Astrocyte of the hippocampus (primary cell): ENCODE measurements around the gene PDZD7.

ENCODE experiments used
- DNase-seq: peaks from one replicate; pipeline ENCODE4 v3.0.0; 2011; ENCODE audit warnings: low read depth, low spot score

Gene PDZD7

GRCh38 chr10:101003639-101004206 is 27.2 kb downstream of the PDZD7 start:
- no peak for DNase-seq

- DNase-seq, result no peak
These were observed 28.5 kb downstream of the PDZD7 start for GRCh38 chr10:101002456-101002855.

GRCh38 chr10:101001659-101002035 is 29.3 kb downstream of the PDZD7 start:
- DNase-seq, result no peak

GRCh38 chr10:101000915-101001658 is 29.8 kb downstream of the PDZD7 start:
- DNase-seq, result peak; percentile 89

GRCh38 chr10:101000127-101000914 is 30.6 kb downstream of the PDZD7 start:
- peak; percentile 63 for DNase-seq

- no peak for DNase-seq
These were observed 31.2 kb downstream of the PDZD7 start, which contains the start of gene LZTS2 for GRCh38 chr10:100999742-101000126. Gene LZTS2, plus strand, starts transcription at chr10:100999808. Its CDS starts 2,731 bp downstream, at chr10:101002539.

- DNase-seq, result peak; percentile 91
These were observed 31.8 kb downstream of the PDZD7 start for GRCh38 chr10:100998991-100999741.

- DNase-seq, result peak; percentile 91
These were observed 32.5 kb downstream of the PDZD7 start for GRCh38 chr10:100998183-100998990.

GRCh38 chr10:100997360-100998182 is 33.4 kb downstream of the PDZD7 start:
- DNase-seq, result peak; percentile 91

- peak; percentile 62 for DNase-seq
These were observed 34.1 kb downstream of the PDZD7 start for GRCh38 chr10:100996678-100997359.

- DNase-seq, result no peak
These were observed 35.7 kb downstream of the PDZD7 start for GRCh38 chr10:100995181-100995580.

- DNase-seq, result peak; percentile 63
These were observed 36.8 kb downstream of the PDZD7 start for GRCh38 chr10:100993986-100994708.

- DNase-seq, result no peak
These were observed 41.8 kb downstream of the PDZD7 start for GRCh38 chr10:100989088-100989487.

- no peak for DNase-seq
These were observed 42.8 kb downstream of the PDZD7 start for GRCh38 chr10:100988166-100988565.

- DNase-seq, result no peak
These were observed 43.3 kb downstream of the PDZD7 start for GRCh38 chr10:100987685-100988049.

GRCh38 chr10:100986952-100987684 is 43.8 kb downstream of the PDZD7 start, which contains the start of the genes MRPL43 and TWNK:
Gene MRPL43, minus strand, starts transcription at chr10:100987497. Its CDS starts 54 bp downstream, at chr10:100987443.
Gene TWNK, plus strand, starts transcription at chr10:100987543. Its CDS starts 668 bp downstream, at chr10:100988211.
- peak; percentile 87 for DNase-seq

GRCh38 chr10:100986623-100986951 is 44.3 kb downstream of the PDZD7 start:
- DNase-seq, result no peak

- DNase-seq, result no peak
These were observed 45.6 kb downstream of the PDZD7 start for GRCh38 chr10:100985336-100985735.
